Stimulated activated CD8-positive, alpha-beta memory T cell treated with anti-CD3 and anti-CD28 coated beads, Interleukin-4, amount 100 ng/mL, for 24 hours (primary cell): ENCODE data around the gene STON2.

Source experiments
- DNase-seq: peaks from one replicate; pipeline ENCODE4 v3.0.0-alpha.2; 2020; ENCODE audit warnings: low read depth

STON2 gene

DNA sequence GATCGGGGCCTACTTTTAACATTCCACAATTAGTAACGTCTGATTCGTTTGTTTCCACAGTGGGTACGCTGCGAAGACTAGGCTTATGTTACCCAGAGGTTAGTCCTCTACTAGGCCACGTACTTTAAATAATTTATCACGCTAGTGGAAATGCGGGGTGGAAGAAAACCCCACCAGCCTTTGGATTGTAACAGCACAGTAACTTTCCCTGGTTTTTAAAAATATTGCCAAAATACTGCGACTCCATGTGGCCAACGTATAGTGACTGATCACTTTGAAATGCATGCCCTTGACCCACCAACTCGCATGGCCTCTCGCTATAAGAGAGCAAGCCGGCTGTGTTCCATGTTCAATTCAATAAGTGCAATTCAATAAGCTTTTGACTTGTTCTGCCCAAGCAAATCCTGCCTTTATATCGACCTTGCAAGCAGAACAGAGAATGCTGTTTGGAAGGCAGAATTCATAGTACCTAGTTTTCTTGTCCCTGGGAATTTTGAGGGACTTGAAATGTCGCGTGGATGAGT, 178.5 kb downstream of the STON2 start:
- DNase-seq: no peak

GRCh38 chr14:81220830-81221578, 179.1 kb downstream of the STON2 start, which contains the start of gene GTF2A1:
Gene GTF2A1 (minus strand): TSS chr14:81220959. CDS start chr14:81220518, 441 bp downstream.
- DNase-seq: peak; percentile 87

- DNase-seq: no peak
Measured at GRCh38 chr14:81220580-81220829, 179.6 kb downstream of the STON2 start.

- DNase-seq: peak; percentile 17
Measured at GRCh38 chr14:81219759-81220579, 180.2 kb downstream of the STON2 start.

DNA sequence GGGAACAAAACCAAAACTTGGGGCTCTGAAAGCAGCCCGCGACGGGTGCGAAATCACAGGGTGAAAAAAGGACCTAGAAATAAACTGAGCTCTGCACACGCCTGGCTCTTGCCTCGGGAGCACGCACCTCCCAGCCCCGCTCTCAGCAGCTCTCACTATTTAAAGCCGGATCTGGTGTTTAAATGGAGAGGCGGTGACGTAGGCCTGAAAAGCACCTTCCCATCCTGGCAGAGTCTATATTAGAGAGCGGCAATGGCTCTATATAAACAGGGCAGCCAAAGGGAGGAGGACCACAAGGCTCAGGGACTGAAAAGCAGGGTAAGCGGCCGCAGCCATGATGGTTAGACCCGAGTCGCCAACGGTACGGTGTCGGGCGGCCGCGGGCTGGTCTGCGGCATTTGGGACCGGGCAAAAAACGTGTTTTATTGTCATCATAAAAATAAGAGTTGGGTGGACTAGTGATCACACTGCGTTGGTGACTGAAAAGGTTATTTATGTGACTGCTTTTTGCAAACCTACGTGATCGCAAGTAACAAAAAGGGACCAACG, 180.8 kb downstream of the STON2 start:
- DNase-seq: peak; percentile 59

GRCh38 chr14:81211844-81212243, 188.3 kb downstream of the STON2 start:
- no peak for DNase-seq
